HG03575 (cell line): Measurements from ENCODE around the gene PKNOX2.

Experiments used
- ATAC-seq: cut with Tn5 transposase; IDR thresholded peaks from one replicate; pipeline ENCODE4 v1.9.1; 2021; ENCODE audit not compliant: unreplicated experiment, insufficient number of reproducible peaks, low FRiP score; ENCODE audit errors: extremely low read depth

The PKNOX2 gene

DNA sequence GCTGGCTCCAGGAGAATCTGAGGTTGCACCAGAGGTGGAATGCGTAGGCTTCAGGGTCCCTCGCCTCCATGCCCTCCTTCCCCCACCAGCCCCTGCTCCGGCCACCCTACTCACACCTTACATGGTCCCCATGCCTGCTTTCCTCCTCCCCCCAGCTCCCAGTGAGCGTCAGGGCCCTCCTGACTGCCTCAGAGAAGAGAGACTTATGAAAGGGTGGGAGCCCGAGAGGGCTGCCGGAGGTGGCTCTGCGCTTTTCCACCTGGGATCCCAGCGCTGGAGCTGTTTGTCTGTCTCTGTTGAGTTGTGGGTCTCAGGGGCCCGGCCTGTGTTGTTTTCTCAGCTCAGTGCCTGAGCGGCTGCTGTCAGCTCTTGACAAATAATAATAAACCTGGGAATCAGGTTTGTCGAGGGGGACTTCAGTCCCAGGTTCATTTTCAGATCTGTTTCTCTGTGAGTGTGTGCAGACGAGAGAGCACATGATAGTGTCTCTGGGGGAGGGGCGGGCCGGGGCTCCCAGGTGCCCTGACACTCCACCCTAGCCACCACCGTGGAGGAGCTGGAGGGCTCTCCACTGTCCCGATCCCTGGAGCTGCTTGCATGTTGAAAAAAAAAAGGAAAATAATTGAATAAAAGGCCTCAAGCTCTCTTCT, 177.9 kb downstream of the PKNOX2 start:
- ATAC-seq: no peak

DNA sequence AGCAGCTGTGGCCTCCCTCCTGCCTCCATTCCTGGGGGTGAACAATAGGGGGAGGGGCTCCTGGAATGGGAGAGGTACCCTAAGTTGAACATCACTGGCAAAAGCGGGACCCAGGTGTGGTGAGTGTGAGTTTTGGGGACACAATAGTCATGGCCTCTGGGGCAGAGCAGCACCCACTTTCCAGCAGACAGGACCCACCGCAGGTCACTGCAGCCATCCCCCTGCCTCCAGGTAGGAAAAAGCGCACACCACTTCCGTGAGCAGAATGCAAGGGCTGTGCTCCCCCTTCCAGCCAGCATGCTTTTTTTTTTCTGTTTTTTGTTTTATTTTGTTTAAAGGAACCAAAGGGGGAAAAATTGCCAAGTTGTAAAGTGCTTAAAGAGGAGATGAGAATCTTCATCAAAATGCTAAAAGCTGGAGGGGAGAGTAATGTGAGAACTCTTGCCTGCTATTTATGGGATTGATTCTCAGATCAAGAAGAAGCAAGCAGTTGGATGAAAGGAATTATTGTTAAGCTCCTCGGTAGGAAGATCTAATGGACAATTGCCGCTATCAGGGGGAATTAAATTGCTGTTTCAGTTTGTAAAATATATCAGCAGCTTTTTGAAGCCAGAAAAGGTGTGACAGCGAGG, 178.7 kb downstream of the PKNOX2 start:
- no peak for ATAC-seq

DNA sequence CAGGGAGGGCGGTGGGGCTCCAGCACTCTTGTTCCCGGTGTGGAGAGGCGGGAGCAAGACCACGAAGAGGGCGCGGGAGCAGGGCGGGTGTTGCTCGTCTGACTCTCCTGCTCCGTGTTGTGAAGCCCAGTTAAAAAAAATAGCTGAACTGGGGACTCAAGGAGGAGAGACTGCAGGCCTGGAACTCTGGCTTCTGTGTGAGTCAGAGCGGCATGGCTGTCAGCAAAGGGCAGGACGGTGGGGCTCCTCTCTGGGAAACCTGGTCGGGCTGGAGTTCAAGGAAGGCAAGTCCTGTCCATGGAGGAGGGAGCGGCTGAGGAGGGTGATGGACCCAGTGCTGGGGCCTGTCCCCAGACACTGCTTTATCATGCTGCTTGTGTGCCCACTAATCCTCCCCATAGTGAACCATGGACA, 179.2 kb downstream of the PKNOX2 start:
- ATAC-seq: no peak

DNA sequence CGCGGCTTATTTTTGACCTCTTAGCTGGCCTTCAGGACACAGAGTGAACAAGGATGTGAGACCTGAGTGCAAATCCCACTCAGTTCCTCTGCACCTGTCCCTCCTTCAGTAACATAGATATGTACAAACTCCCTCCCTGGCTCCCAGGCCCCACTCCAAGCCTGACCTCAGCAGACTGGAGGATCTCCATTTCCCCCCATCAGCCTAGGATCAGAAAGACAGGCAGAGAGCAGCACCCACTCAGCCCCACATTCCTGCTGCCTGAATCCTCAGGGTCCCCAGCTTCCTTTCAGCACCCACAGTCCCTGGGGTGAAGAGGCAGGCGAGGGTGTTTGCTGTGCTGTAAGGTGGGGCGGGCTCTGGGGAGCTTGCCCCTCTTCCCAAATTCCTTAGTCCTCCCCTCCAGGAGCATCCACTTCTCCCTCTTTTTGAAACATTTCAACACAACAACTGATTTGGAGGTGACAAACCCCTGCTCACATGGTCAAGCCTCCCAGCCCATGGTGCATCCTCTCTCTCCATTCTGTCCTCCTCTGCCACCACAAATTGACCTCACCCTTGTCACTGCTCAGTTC, 180.4 kb downstream of the PKNOX2 start:
- no peak for ATAC-seq

DNA sequence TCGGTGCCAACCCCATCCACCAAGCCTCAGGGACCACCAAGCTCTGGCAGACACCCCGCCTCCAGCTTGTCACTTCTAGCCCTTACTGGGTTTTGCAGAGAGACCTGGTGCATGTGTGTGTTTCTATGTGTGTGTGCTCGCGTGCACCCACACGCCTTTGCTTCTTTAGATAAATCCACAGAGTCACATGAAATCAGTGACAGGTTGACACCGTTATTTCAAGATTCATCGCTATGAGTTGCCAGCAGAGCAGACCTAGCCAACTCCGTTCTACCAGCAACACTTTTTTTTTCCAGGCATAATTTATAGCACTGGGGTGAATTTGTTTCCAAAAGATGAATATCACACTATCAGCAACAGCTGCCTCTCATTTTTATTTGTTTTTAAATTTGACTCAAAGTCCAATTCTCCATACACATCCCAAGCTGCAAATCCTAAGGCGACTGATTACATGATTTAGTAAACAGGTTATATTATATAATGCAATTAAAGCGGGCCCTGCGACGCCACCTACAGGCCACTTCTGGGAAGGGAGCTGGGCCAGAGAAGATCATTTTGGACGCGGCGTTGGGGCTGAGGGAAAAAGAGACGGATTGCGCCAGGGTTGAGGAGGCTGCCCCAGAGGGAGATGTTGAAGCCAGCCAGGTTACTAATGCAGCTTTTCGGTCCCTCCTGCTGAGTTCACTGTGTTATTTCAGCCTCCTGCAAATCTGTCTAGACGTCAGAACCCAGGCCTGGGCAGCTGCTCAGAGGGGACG, 181.0 kb downstream of the PKNOX2 start:
- ATAC-seq: no peak

DNA sequence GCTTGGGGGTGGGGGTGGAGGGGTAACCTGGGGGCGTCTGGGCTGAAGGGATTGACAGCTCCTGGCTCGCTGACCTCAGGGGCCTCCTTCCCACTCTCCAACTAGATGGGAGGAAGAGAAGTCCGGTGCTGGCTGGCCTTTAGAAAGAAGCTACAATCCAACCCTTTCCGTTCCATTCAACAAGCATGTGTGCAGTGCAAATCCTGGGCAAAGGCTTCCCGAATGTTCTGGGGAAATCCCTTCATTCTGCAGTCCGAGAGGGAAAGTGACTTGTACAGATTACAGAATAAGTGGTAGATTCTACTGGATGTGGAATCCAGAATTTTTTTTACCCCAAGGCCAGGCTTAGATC, 181.6 kb downstream of the PKNOX2 start:
- no peak for ATAC-seq

DNA sequence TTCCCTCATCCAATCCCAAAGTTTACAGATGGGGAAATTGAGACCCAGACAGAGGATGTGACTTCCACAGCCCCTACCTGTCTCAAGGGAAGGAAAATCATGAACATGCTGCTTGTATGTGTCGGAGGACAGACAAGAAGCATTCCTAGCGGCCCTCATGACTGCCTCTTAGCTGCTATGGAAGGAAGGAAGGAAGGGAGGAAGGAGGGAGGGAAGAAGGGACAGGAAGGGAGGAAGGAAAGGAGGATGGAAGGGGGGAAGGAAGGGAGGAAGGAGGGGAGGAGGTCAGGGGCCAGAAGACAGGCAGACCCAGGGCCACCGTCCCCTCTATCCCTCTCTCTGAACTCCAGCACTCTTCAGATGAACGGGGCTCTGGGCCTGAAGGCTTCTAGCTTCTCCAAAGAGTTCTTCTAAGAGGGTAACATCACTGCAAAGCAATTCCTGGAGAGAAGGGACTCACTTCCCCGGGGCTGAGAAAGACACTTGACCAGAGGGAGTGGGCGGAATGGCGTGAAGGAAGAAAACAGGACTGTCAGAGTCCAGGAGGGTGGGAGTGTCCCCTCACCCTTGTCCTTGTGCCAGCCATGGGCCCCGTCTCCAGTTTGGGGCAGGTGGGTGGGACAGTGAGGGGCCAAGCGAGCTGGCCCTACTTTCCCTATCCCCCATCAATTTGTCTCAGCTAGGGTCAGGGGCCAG, 182.2 kb downstream of the PKNOX2 start:
- ATAC-seq: no peak

DNA sequence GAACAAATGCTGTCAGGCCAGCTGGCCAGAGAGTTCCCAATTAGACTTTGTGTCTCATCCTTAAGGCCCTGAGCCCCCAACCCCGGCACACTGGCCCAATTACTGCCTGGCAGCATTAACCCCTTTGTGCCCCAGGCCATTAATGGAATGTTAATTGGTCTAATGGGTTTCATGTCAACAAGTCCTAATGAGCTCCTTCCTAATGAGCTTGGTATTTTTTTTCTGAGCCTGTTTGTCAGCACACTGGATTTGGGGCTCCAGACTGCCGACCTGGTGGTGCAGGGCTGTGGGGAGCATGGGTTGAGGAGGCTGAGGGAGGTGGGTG, 182.7 kb downstream of the PKNOX2 start:
- no peak for ATAC-seq

DNA sequence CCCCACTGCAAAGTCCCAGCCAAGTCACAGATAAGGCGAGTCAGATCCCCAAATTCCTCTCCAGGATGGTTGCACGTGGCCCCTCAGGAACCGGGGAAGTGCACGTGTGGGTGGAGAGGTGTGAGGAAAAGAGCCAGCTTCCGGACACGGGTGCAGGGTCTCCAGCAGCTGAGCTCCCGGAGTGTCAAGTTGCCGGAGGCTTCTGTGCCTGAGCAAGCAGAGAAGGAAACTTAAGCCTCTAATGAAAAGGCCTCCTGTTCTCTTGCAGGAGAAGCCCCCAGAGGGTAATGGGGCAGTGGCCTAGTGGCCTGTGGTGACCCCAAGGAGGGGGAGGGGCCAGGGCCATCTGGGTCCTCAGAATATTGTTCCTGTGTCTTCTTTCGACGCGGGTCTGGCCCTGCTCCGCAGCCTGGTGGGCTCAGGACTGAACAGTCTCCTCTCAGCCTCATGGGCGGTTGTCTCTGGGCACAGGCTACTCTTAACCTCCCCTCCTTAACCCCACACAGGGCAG, 183.6 kb downstream of the PKNOX2 start:
- ATAC-seq: no peak

DNA sequence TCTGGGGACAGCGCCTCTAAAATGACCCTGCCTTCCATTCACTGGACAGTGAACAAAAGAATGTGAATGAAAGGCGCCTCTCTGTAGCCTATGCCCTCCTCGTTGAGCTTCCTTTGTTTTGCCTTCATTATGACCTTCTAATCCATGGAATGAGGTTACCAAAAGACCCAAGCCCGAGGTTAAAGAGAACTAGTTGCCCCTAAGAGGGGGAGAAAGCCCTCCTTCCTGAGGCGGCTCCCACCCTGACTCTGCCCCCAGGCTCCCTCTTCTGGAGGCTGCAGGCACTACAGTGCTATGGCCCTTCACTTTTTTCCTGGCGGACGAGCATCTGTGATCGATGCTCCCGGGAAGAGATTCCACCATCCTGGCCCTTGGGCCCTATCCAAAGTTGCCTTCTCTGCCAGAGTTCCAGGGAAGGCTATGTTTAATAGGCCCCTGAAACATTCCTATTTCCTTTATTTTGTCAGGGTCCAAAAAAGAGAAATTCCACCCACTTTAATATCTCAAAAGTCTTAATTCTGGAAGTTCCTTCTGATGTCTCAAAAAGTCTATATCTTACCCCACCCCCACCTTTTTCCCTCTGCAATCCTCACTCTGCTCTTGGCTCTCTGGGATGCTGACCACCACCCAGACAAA, 184.2 kb downstream of the PKNOX2 start:
- no peak for ATAC-seq

DNA sequence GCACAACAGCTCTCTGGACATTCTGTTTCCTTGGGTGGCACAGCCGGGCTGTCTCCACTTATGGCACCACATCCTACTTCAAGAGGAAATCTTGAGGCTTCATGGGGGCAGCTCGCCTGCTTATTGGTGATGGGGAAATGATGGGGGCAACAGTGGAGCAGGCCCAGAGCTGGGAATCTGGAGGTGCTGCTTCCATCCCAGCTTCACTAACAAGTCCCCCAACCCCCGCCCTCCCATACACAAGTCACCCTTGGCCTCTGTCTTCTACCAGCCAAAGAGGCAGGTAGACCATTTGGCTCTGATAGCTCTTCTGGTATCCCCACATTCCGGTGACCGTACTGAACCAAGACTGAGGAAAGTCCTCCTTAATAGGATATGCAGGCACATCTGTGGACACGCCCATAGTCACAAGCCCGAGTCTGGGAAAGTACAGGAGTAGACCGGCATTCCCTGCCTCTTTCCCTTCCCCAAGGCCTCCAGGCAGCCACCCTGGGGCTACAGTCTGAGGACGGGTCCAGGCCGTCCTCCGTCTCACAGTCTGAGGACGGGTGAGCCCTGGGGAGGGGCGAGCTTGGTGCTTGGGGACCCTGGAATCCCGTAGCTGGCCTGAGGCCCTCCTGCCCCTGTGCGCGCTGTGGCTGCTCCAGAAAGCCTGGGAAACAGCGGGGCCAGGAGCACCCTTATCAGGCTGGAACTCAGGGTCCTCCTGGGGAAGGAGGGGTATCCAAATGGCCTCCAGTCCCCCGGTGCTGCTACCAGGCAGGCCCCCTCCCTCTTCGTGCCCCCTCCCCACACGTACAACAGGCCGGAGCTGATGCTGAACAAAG, 185.9 kb downstream of the PKNOX2 start:
- ATAC-seq: no peak

DNA sequence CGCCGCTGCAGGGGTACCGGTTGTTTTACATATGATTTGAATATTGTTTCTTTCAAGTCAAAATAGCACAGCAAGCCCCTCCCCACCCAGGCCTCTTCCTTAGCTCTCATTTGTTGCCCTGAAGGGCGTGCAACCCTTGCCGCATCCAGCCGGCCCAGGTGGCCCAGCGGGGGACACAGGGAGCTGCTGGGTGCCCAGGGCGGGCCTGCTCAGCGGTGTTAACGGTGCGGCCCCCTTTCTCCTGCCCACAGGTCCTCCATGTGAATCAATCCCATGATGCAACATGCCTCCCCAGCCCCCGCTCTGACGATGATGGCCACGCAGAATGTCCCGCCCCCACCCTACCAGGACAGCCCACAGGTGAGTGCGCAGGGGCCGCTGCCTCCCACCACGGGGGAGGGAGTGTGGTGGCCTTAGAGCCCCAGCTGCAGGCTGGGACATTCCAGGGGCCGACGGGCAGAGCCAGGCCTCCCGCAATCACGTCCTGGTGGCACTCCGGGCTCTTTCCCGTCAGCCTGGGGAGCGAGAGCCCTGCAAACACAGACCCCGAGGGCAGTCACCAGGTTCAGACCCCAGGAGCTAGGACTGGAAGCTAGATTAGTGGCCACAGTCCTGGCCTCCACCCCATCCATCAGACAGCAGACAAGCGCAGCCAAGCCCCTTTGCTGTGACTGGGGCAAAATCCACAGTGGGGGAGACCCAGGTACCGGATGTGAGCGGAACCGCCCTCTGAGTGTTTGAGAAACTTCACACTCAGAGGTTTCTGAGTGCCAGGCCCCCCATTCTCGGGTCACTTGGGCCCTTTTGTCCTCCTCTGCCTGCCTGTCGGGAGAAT, 186.7 kb downstream of the PKNOX2 start:
- no peak for ATAC-seq

DNA sequence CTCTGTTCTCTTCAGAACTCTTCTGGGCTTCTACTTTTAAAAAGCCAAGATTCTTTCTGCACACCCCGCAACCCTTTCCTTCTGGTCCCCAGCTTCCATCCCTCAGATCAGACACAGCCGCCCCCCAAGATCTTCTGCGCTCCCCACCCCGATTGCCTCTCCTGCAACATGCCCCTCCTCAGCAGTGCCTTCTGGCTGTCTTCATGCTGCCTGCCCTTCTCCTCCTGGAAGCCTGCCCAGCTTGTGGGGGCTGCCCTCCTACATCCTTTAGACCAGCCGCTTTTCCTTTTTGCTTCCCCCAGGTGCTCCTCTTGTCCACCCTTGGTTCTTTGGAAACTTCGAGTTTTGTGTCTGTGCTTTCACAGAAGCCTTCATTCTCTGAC, 187.3 kb downstream of the PKNOX2 start:
- no peak for ATAC-seq

DNA sequence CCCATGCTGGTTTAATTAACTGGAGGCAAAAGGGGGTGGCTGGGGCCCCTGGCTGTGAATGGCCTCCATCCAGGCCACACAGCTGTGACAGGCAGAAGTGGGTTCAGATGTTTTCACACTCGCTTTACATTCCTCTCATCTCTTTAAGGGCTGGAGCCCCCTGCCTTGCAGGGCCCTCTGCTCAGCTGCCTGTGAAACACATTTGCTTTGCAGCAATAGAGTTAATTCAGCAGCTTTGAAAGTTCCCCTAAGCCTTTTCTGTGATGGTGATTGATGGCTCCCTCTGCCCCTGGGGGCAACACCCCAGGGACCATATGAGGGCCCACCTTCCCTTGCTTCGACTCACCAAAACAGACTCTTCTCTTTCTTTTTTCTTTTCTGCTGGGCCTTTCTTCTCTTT, 192.2 kb downstream of the PKNOX2 start:
- no peak for ATAC-seq

DNA sequence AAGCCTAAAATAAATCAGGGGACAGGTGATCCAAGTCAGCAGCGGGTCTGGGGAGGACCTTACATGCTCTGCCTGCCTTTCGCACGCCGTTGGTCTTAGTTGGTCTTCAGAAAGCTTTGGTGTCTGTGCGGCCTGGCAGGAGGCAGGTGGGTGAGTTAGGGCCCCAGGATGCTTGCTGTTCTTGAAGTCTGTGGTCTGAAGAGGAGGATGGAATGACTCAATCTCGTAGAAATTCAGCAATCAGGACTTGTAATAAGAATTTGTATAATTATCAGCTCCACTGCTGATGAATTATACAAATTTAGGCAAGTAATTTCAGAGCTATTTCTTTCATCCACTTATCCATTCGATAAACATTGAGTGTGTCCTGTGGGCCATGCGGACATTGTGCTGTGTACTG, 193.0 kb downstream of the PKNOX2 start:
- no peak for ATAC-seq

DNA sequence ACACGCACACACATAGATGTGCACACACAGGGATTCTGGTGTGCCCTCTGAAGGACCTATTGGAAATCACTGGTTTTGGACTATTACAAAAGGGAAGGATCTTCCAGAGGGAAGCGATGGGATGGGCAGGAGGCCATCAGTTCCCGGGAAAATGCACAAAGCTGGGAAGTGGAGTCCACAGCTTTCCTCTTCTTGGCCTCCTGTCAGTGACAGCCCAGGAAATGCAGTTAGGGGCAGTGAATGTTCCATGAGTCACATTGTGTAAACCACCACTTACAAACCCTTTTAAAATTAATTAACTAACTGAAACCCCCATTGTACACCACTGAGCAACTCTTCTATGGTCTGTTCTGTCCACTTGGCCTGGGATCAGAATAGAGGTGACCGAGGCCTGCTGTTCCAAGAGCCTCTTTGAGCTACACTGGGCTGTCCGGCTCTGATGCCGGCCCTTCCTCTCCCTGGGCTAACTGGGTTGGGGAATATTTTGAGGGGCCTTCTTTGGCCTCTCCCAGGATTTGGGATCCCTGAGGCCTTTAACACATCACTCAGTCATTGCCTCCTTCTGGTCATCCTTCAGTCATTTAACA, 193.8 kb downstream of the PKNOX2 start:
- no peak for ATAC-seq

DNA sequence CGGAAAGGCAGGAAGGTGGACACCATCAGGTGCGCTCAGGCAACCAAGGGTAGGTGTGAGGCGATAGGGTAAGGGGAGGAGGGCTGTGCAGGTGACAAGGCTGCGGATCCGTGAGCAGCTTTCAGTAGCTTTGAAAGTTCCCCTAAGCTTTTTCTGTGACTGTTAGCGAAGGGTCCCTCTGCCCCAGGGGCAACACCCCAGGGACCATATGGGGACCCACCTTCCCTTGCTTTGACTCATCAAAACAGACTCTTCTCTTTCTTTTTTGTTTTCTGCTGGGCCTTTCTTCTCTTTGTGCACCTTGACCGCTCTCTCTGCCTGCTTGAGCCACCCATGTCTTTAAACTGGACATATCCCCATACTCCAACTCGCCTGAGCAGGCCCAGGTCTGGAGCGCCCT, 194.6 kb downstream of the PKNOX2 start:
- ATAC-seq: no peak
